ENCODE results near the gene HTR3B. TPM values are rescaled to one million over a fixed set of nuclear protein-coding genes. Genes with fewer than 3 reads are reported as not detected.

The HTR3B gene
- polyA plus RNA-seq, 1 donor from 2014 or later: not detected

DNA sequence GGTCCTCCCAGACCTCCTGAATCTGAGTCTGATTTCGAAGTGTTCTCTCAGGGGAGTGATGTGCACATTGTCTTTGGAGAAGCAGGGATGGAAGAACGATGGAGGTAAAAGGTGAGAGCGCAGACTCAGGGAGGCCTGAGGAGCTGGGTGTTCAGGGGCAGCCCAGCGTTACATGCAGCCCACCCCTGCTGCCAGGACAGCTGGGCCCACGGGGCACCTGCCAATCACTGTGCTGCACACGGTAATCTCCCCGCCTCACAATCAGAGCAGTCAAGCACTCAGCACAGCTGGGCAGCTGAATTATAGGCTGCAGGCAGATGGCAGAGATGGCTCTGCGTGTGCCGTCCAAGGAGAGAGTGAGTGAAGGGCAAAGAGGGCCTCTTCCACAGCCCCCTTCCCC is 52.4 kb downstream of the HTR3B start:
- H4K20me1 ChIP-seq (ENCODE audit: insufficient read depth): no peaks in the 10 kb centered on the region
- no peak overlapping the region for H2AFZ ChIP-seq (ENCODE audit: low read depth, low read length)
- no peaks in the 10 kb centered on the region for H3F3A ChIP-seq (ENCODE audit: insufficient read depth, low read length, poor library complexity, severe bottlenecking)
- no peaks in the 10 kb centered on the region for H3K79me2 ChIP-seq (replicated peaks; ENCODE audit: insufficient read depth, low read length)
- TF ChIP-seq EP300 (conservative IDR thresholded peaks at IDR 0.05; ENCODE audit: poor library complexity, severe bottlenecking): peak; percentile 47
- TF ChIP-seq, protein P1, sequence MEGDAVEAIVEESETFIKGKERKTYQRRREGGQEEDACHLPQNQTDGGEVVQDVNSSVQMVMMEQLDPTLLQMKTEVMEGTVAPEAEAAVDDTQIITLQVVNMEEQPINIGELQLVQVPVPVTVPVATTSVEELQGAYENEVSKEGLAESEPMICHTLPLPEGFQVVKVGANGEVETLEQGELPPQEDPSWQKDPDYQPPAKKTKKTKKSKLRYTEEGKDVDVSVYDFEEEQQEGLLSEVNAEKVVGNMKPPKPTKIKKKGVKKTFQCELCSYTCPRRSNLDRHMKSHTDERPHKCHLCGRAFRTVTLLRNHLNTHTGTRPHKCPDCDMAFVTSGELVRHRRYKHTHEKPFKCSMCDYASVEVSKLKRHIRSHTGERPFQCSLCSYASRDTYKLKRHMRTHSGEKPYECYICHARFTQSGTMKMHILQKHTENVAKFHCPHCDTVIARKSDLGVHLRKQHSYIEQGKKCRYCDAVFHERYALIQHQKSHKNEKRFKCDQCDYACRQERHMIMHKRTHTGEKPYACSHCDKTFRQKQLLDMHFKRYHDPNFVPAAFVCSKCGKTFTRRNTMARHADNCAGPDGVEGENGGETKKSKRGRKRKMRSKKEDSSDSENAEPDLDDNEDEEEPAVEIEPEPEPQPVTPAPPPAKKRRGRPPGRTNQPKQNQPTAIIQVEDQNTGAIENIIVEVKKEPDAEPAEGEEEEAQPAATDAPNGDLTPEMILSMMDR (IDR thresholded peaks at IDR 0.05; ENCODE audit: poor library complexity, severe bottlenecking): no peak
- no peaks in the 10 kb centered on the region for H3K9me2 ChIP-seq (ENCODE audit: insufficient read depth, low read length)
- H3K27me3 ChIP-seq (ENCODE audit: insufficient read depth, low read depth, low read length): no peaks in the 10 kb centered on the region
- no peaks in the 10 kb centered on the region for H3K9me3 ChIP-seq (ENCODE audit: low read length)
- peak overlapping the region; percentile 30 for H3K4me3 ChIP-seq (ENCODE audit: low read length)
- no peak overlapping the region for H3K9ac ChIP-seq (ENCODE audit: low read length)
- no peak overlapping the region for H3K4me2 ChIP-seq (ENCODE audit: low read length)
- H3K36me3 ChIP-seq (ENCODE audit: insufficient read depth, low read length): no peaks in the 10 kb centered on the region
- H3K27ac ChIP-seq (ENCODE audit: low read length): no peak overlapping the region

DNA sequence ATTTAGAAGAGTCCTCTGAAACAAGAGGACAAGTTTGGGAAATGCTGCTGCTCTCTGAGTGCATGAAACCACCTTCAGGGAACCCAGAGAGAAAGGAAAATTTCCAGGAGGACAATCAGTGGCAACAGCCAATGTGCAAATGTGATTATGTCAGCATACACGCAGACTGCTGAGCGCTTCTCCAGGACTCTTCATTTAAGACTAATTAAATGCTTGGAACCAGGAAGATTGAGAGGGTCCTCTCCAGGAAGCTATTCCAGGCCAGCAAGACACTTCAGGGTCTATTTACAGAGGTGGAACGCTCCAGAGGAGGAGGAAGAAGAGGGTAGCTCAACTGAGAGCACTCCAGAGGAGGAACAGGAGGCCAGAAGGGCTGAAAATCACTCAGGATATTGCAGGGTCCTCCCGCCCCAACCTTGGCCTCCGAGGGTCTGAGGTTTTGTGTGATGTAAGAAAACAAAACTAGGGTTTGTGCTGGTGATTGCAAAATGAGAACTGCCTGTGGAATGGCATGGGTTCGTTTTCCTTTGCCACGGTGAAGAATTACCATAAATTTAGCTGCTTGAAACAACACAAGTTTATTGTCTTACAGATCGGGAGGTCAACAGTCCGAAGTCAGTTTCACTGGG is 56.2 kb downstream of the HTR3B start:
- H3K9me2 ChIP-seq (ENCODE audit: insufficient read depth, low read length): no peaks in the 10 kb centered on the region
- no peaks in the 10 kb centered on the region for H3K79me2 ChIP-seq (replicated peaks; ENCODE audit: insufficient read depth, low read length)
- no peak overlapping the region for H3K4me2 ChIP-seq (ENCODE audit: low read length)
- no peaks in the 10 kb centered on the region for H3K9me3 ChIP-seq (ENCODE audit: low read length)
- TF ChIP-seq, protein P1 (IDR thresholded peaks at IDR 0.05; ENCODE audit: poor library complexity, severe bottlenecking): no peak
- TF ChIP-seq MXI1 (conservative IDR thresholded peaks at IDR 0.05; ENCODE audit: poor library complexity, severe bottlenecking) (no peak), EP300 (conservative IDR thresholded peaks at IDR 0.05; ENCODE audit: poor library complexity, severe bottlenecking) (no peak), POLR2AphosphoS5 (IDR thresholded peaks at IDR 0.05) (no peak), TAF1 (IDR thresholded peaks at IDR 0.05; ENCODE audit: low read depth) (no peak), SMC3 (conservative IDR thresholded peaks at IDR 0.05; ENCODE audit: poor library complexity) (no peak), EZH2 (IDR thresholded peaks at IDR 0.05; ENCODE audit: borderline replicate concordance, insufficient read depth, low read length, poor library complexity, severe bottlenecking) (no peak), RAD21 (conservative IDR thresholded peaks at IDR 0.05) (no peak)
- TF ChIP-seq, protein P2, sequence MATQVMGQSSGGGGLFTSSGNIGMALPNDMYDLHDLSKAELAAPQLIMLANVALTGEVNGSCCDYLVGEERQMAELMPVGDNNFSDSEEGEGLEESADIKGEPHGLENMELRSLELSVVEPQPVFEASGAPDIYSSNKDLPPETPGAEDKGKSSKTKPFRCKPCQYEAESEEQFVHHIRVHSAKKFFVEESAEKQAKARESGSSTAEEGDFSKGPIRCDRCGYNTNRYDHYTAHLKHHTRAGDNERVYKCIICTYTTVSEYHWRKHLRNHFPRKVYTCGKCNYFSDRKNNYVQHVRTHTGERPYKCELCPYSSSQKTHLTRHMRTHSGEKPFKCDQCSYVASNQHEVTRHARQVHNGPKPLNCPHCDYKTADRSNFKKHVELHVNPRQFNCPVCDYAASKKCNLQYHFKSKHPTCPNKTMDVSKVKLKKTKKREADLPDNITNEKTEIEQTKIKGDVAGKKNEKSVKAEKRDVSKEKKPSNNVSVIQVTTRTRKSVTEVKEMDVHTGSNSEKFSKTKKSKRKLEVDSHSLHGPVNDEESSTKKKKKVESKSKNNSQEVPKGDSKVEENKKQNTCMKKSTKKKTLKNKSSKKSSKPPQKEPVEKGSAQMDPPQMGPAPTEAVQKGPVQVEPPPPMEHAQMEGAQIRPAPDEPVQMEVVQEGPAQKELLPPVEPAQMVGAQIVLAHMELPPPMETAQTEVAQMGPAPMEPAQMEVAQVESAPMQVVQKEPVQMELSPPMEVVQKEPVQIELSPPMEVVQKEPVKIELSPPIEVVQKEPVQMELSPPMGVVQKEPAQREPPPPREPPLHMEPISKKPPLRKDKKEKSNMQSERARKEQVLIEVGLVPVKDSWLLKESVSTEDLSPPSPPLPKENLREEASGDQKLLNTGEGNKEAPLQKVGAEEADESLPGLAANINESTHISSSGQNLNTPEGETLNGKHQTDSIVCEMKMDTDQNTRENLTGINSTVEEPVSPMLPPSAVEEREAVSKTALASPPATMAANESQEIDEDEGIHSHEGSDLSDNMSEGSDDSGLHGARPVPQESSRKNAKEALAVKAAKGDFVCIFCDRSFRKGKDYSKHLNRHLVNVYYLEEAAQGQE (IDR thresholded peaks at IDR 0.05; ENCODE audit: borderline replicate concordance): no peak
- H3K9ac ChIP-seq (ENCODE audit: low read length): no peak overlapping the region
- H3F3A ChIP-seq (ENCODE audit: insufficient read depth, low read length, poor library complexity, severe bottlenecking): no peaks in the 10 kb centered on the region
- no peaks in the 10 kb centered on the region for H3K36me3 ChIP-seq (ENCODE audit: insufficient read depth, low read length)
- no peak overlapping the region for H3K4me3 ChIP-seq (ENCODE audit: low read length)
- H2AFZ ChIP-seq (ENCODE audit: low read depth, low read length): no peak overlapping the region
- no peaks in the 10 kb centered on the region for H3K27me3 ChIP-seq (ENCODE audit: insufficient read depth, low read depth, low read length)
- H3K27ac ChIP-seq (ENCODE audit: low read length): no peak overlapping the region
- H4K20me1 ChIP-seq (ENCODE audit: insufficient read depth): no peaks in the 10 kb centered on the region

Measured in neural cell (in vitro differentiated cells).